Transverse colon (tissue), 4 donors: ENCODE results near the gene NCKAP5. TPM values are rescaled to one million over a fixed set of nuclear protein-coding genes. Genes with fewer than 3 reads are reported as not detected.

Experiments used
- DNase-seq: peaks from one replicate; pipeline ENCODE4 v3.0.0-alpha.2; 2019
- H3K27ac ChIP-seq, 4 donors: fragments of 200-600 bp; sonication (generic); 2 replicates each; pipeline ENCODE4 v1.5.1; 2016 to 2018; ENCODE audit warnings: inconsistent platforms in 4 of 4
- H3K27me3 ChIP-seq: fragments of 200-600 bp; sonication (generic); 2 replicates; pipeline ENCODE4 v1.5.1; 2017; ENCODE audit warnings: inconsistent platforms
- H3K36me3 ChIP-seq, 4 donors: fragments of 200-600 bp; sonication (generic); 2 replicates each; pipeline ENCODE4 v1.5.1; 2017 to 2019; ENCODE audit warnings: inconsistent platforms in 4 of 4
- H3K4me1 ChIP-seq, 4 donors: fragments of 200-600 bp; sonication (generic); 2 replicates each; pipeline ENCODE4 v1.5.1; 2017 to 2020; ENCODE audit warnings: inconsistent platforms in 4 of 4
- H3K4me3 ChIP-seq, 4 donors: fragments of 200-600 bp; sonication (generic); 1 replicate in 1 of 4; 2 replicates in 3 of 4; pipeline versions ENCODE4 v1.5.1 to v1.6.1; 2017 to 2019; ENCODE audit warnings: inconsistent platforms in 4 of 4
- H3K9me3 ChIP-seq, 2 donors: fragments of 200-600 bp; sonication (generic); 2 replicates each; pipeline ENCODE4 v1.5.1; 2017 to 2019; ENCODE audit warnings: inconsistent platforms in 2 of 2
- EP300 ChIP-seq: sonication (generic); formaldehyde crosslinking; IDR thresholded peaks from one replicate; pipeline ENCODE4 v1.6.1; 2017; ENCODE audit warnings: antibody characterized with exemption, low read depth
- POLR2A ChIP-seq: fragments of 450-650 bp; IDR thresholded peaks from one replicate; pipeline ENCODE4 v1.6.1; 2016; ENCODE audit warnings: antibody characterized with exemption, mild to moderate bottlenecking, moderate library complexity
- POLR2AphosphoS5 ChIP-seq, 3 donors: sonication (generic); formaldehyde crosslinking; IDR thresholded peaks; one replicate each; pipeline ENCODE4 v1.6.1; 2016; ENCODE audit warnings: antibody characterized with exemption in 3 of 3
- WGBS, 2 donors: methylation state at CpG; one replicate each; pipeline ENCODE4 v1.1.5; 2018; ENCODE audit warnings: low coverage in 1 of 2; 5-methylcytosine and 5-hydroxymethylcytosine counted together
- in situ Hi-C, 4 donors: fragments of 200-750 bp; cut with MboI; loops; one replicate each; pipeline versions ENCODE4 v1.15.0 to v1.15.1; 2017; ENCODE audit warnings: low sequenced_read_pairs in 3 of 4, low pct_ligation_motif_present in 1 of 4, low pct_unique_long_range_greater_than_20kb in 1 of 4
- intact Hi-C: fragments of 100-400 bp; cut with DNase I; formaldehyde crosslinking; loops from one replicate; pipeline ENCODE4 v1.15.1; 2023; ENCODE audit warnings: low total_unique reads
- total RNA-seq, 4 donors: library from RNA; depleted of rRNA; stranded (reverse); fragments of >200 nt; gene quantifications; one replicate each; pipeline ENCODE4 v1.1.0, GENCODE V29; 2016
- TF ChIP-seq, protein P1 (sequence below), 5 experiments: fragments of 200-600 bp in 3 of 5; fragments of 450-650 bp in 2 of 5; sonication (generic) in 3 of 5; IDR thresholded peaks; 1 replicate in 2 of 5; 2 replicates in 3 of 5; pipeline ENCODE4 v1.5.1; 2016 to 2017; ENCODE audit warnings: antibody characterized with exemption in 5 of 5, inconsistent platforms in 3 of 5, mild to moderate bottlenecking in 2 of 5, moderate library complexity in 1 of 5

Gene NCKAP5
- total RNA-seq, 4 donors from 2014 or later, result 1.1 to 10.9 (median 5.0) TPM

DNA sequence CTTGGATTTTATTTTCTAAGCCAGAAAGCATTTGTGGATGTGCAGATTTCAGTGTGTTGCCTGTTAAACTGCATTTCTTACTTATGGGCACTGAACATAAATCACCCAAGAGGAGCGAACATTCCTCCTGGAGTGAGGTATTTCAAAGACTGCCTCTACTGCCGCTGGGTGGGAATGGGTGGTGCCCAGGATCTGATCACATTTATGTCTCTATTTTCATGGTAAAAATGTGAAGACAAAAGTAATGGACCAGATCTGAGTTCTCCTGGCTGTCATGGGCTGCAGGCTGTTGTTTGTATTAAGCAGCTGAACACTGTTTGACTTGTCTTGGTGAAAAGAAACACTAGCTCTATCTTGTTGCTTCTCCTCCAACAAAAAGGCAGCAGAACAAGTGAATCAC lies 251.7 kb downstream of the NCKAP5 start:
- in situ Hi-C loops (no loop called here), intact Hi-C loops (no loop called here)
- Histone ChIP-seq H3K27me3 (no peaks in the 10 kb centered on the region), H3K9me3 (no peaks in the 10 kb centered on the region), H3K4me1 (no peaks in the 10 kb centered on the region), H3K27ac (no peak overlapping the region), H3K36me3 (no peaks in the 10 kb centered on the region), H3K4me3 (no peak overlapping the region)
- no peak for DNase-seq
- TF ChIP-seq, protein P1, sequence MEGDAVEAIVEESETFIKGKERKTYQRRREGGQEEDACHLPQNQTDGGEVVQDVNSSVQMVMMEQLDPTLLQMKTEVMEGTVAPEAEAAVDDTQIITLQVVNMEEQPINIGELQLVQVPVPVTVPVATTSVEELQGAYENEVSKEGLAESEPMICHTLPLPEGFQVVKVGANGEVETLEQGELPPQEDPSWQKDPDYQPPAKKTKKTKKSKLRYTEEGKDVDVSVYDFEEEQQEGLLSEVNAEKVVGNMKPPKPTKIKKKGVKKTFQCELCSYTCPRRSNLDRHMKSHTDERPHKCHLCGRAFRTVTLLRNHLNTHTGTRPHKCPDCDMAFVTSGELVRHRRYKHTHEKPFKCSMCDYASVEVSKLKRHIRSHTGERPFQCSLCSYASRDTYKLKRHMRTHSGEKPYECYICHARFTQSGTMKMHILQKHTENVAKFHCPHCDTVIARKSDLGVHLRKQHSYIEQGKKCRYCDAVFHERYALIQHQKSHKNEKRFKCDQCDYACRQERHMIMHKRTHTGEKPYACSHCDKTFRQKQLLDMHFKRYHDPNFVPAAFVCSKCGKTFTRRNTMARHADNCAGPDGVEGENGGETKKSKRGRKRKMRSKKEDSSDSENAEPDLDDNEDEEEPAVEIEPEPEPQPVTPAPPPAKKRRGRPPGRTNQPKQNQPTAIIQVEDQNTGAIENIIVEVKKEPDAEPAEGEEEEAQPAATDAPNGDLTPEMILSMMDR (IDR thresholded peaks at IDR 0.05), result no peak
- no peak for TF ChIP-seq POLR2AphosphoS5 (IDR thresholded peaks at IDR 0.05)
- TF ChIP-seq EP300, result no peak
- no peak for TF ChIP-seq POLR2A
- whole genome bisulfite sequencing, 2 donors, result 80 to 85% methylated on average over 1 to 2 of the region's 2 CpGs

DNA sequence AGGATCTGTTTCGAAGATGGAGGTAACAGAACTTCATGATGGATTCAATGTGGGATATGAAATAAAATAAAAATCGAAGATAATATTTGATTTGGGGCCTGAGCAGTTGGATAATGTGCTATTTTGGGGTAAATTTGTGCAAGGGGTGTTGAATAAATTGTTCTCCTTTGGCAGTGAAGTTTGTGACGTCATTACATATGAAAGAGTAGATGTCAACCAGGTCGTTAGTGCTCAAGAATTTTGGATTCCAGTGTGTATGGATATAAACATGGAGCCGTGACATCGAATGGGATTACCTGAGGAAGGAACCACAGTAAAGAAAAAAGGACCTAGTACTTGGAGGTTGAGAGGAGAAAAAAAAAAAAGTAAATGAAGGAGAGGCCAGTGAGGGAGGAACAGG lies 253.0 kb downstream of the NCKAP5 start:
- intact Hi-C loops, result no loop called here
- 78 to 83% methylated on average over 6 of the region's 6 CpGs for WGBS, 2 donors
- no peak overlapping the region for H3K4me3 ChIP-seq
- H3K9me3 ChIP-seq, result no peaks in the 10 kb centered on the region
- H3K27ac ChIP-seq, result no peak overlapping the region
- TF ChIP-seq EP300, result no peak
- TF ChIP-seq, protein P1 (IDR thresholded peaks at IDR 0.05), result no peak
- no peak for TF ChIP-seq POLR2AphosphoS5 (IDR thresholded peaks at IDR 0.05)
- no peak for TF ChIP-seq POLR2A
- in situ Hi-C loops, result no loop called here
- H3K27me3 ChIP-seq, result no peaks in the 10 kb centered on the region
- DNase-seq, result no peak
- H3K4me1 ChIP-seq, result no peaks in the 10 kb centered on the region
- no peaks in the 10 kb centered on the region for H3K36me3 ChIP-seq

DNA sequence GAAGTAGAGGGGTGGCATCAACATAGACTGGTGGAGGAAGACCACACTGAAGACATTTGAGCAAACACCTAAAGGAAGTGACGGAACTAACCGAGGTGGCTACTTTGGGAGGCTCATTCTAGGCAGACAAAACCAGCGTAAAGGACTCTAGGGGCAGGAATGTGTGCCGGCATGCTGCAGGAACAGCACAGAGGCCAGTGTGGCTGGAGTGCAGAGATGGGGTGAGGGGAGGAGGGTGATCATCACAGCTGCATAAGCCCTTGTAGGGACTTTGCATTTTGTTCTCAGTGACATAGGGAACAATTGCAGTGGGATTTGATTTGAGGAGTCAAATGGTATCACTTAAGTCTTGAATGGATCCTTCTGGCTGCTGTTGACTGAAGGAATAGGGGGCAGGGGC lies 253.5 kb downstream of the NCKAP5 start:
- Histone ChIP-seq H3K27me3 (no peaks in the 10 kb centered on the region), H3K36me3 (no peaks in the 10 kb centered on the region), H3K27ac (no peak overlapping the region), H3K9me3 (no peaks in the 10 kb centered on the region), H3K4me1 (no peaks in the 10 kb centered on the region), H3K4me3 (no peak overlapping the region)
- no peak for DNase-seq
- TF ChIP-seq POLR2A, result no peak
- no peak for TF ChIP-seq EP300
- TF ChIP-seq, protein P1 (IDR thresholded peaks at IDR 0.05), result no peak
- TF ChIP-seq POLR2AphosphoS5 (IDR thresholded peaks at IDR 0.05), result no peak
- 81 to 91% methylated on average over 3 to 4 of the region's 4 CpGs for WGBS, 2 donors
- intact Hi-C loops, result no loop called here
- in situ Hi-C loops, result no loop called here

DNA sequence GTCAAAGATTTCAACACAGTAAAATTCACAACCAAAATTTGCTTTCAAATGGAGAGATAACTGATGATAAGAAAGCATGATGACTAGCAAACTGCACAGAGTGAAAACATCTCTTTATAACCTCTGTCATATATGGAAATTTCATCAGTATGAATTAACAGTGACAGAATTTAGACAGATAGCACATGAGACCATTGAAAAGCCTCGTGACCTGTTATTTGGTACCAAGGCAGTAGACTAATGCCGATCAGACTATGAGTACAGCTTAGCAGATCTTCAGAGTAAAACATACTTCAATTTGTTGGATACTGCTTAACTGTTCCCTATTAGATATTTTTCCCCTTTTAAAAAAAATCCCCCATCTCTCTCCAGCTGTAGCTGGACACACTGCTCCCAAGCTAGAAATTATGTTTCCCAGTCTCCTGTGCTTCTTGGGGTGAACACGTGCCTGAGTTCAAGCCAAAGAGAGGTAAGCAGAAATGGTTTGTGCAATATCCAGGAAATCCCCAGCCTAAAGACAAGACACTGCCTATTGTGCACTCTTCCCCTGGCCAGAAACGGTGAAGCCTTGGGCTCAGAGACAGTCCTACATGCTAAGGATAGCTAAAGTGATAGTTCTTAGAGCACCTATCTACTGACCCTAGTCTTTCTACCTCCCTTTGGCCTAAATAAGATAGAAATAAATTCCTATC lies 256.1 kb downstream of the NCKAP5 start:
- no peaks in the 10 kb centered on the region for H3K9me3 ChIP-seq
- no peak overlapping the region for H3K27ac ChIP-seq
- H3K27me3 ChIP-seq, result no peaks in the 10 kb centered on the region
- intact Hi-C loops, result no loop called here
- DNase-seq, result no peak
- H3K4me3 ChIP-seq, result no peak overlapping the region
- in situ Hi-C loops, result no loop called here
- TF ChIP-seq, protein P1 (IDR thresholded peaks at IDR 0.05), result no peak
- no peak for TF ChIP-seq POLR2A
- no peak for TF ChIP-seq EP300
- H3K4me1 ChIP-seq, result no peaks in the 10 kb centered on the region
- no peaks in the 10 kb centered on the region for H3K36me3 ChIP-seq
- WGBS, 2 donors, result 73 to 82% methylated on average over 3 to 4 of the region's 4 CpGs
